B cell (primary cell): ENCODE data around the gene MEGF11. TPM values are rescaled to one million over a fixed set of nuclear protein-coding genes. Genes with fewer than 3 reads are reported as not detected.

Experiments
- ATAC-seq: fragments of 200-7000 bp; cut with Tn5 transposase; one replicate; pipeline ENCODE4 v1.10.0; 2021; ENCODE audit warnings: low read depth, mild to moderate bottlenecking, moderate number of reproducible peaks, moderate library complexity
- CTCF ChIA-PET: fragments of 350-600 bp; sonication (Branson Sonifier 250); formaldehyde crosslinking; loops from one replicate; lab custom pipeline; 2021; ENCODE audit warnings: antibody characterized with exemption, inconsistent platforms; lab: Charles Lee
- POLR2A ChIA-PET: fragments of 350-600 bp; sonication (Branson Sonifier 250); formaldehyde crosslinking; loops from one replicate; lab custom pipeline; 2021; ENCODE audit warnings: antibody characterized with exemption; lab: Charles Lee
- DNase-seq: peaks from one replicate; pipeline ENCODE4 v3.0.0; 2013
- H2AFZ ChIP-seq: 2 replicates; pipeline ENCODE4 v1.6.1; 2012; ENCODE audit warnings: mild to moderate bottlenecking, low read depth, low read length; ENCODE audit not compliant: insufficient read depth, poor library complexity, severe bottlenecking
- H3K27ac ChIP-seq, 2 donors: 1 replicate in 1 of 2; 2 replicates in 1 of 2; pipeline ENCODE4 v1.5.1; 2012 to 2013; ENCODE audit warnings: low read length in 2 of 2, mild to moderate bottlenecking in 2 of 2, moderate library complexity in 1 of 2
- H3K27me3 ChIP-seq, 4 experiments: fragments of 200-600 bp in 1 of 4; sonication (generic) in 1 of 4; replicated peaks in 1 of 4; 1 replicate in 2 of 4; 2 replicates in 2 of 4; pipeline versions ENCODE4 v1.6.1 to v1.7.0; 2013 to 2016; ENCODE audit warnings: low read length in 3 of 4, mild to moderate bottlenecking in 2 of 4, mixed read lengths in 1 of 4, moderate library complexity in 1 of 4; ENCODE audit not compliant: insufficient read depth in 4 of 4, control insufficient read depth in 3 of 4; ENCODE audit errors: control extremely low read depth in 1 of 4
- H3K36me3 ChIP-seq, 2 experiments: replicated peaks in 1 of 2; 1 replicate in 1 of 2; 2 replicates in 1 of 2; pipeline versions ENCODE4 v1.6.1 to v1.7.1; 2013; ENCODE audit warnings: low read length in 1 of 2; ENCODE audit not compliant: insufficient read depth in 2 of 2, control insufficient read depth in 1 of 2; ENCODE audit errors: control extremely low read depth in 1 of 2, extremely low read depth in 1 of 2
- H3K4me1 ChIP-seq, 2 donors: fragments of 200-600 bp in 1 of 2; sonication (generic) in 1 of 2; 1 replicate in 1 of 2; 2 replicates in 1 of 2; pipeline versions ENCODE4 v1.5.1 to v1.6.1; 2013 to 2017; ENCODE audit warnings: low read length in 2 of 2; ENCODE audit not compliant: control insufficient read depth in 2 of 2, insufficient read depth in 2 of 2
- H3K4me2 ChIP-seq: replicated peaks from 2 replicates; pipeline ENCODE3; 2012; ENCODE audit warnings: mild to moderate bottlenecking, low read depth, low read length; ENCODE audit not compliant: poor library complexity, severe bottlenecking
- H3K4me3 ChIP-seq, 5 experiments: fragments of 200-600 bp in 1 of 5; sonication (generic) in 1 of 5; 1 replicate in 3 of 5; 2 replicates in 2 of 5; pipeline versions ENCODE4 v1.5.1 to v1.7.0; 2011 to 2016; ENCODE audit warnings: low read length in 4 of 5, mild to moderate bottlenecking in 4 of 5, low read depth in 2 of 5, control low read depth in 1 of 5, moderate library complexity in 1 of 5; ENCODE audit not compliant: insufficient read depth in 1 of 5; ENCODE audit errors: control extremely low read depth in 1 of 5, extremely low read depth in 1 of 5
- H3K79me2 ChIP-seq: fragments of 200-600 bp; sonication (generic); one replicate; pipeline ENCODE4 v1.6.0; 2016; ENCODE audit warnings: low read length; ENCODE audit not compliant: control insufficient read depth, insufficient read depth
- H3K9ac ChIP-seq: fragments of 200-600 bp; sonication (generic); 2 replicates; pipeline ENCODE4 v1.6.1; 2017; ENCODE audit warnings: mild to moderate bottlenecking, low read length, moderate library complexity
- H3K9me3 ChIP-seq, 3 donors: one replicate each; pipeline versions ENCODE4 v1.6.1 to v1.7.1; 2013; ENCODE audit warnings: low read length in 2 of 3; ENCODE audit not compliant: control insufficient read depth in 2 of 3, insufficient read depth in 1 of 3; ENCODE audit errors: control extremely low read depth in 1 of 3
- H4K20me1 ChIP-seq: 2 replicates; pipeline ENCODE4 v1.6.0; 2012; ENCODE audit warnings: mild to moderate bottlenecking, low read length; ENCODE audit not compliant: insufficient read depth, control insufficient read depth, poor library complexity, severe bottlenecking
- H3K27ac Mint-ChIP-seq: one replicate; pipeline ENCODE4 v1.8.0; 2021; ENCODE audit warnings: mixed read lengths
- H3K27me3 Mint-ChIP-seq: one replicate; pipeline ENCODE4 v1.8.0; 2021; ENCODE audit warnings: mixed read lengths
- H3K4me1 Mint-ChIP-seq: one replicate; pipeline ENCODE4 v1.8.0; 2021; ENCODE audit warnings: mixed read lengths
- H3K4me3 Mint-ChIP-seq: one replicate; pipeline ENCODE4 v1.8.0; 2021; ENCODE audit warnings: mixed read lengths
- H3K9me3 Mint-ChIP-seq: one replicate; pipeline ENCODE4 v1.8.0; 2022; ENCODE audit warnings: mixed read lengths; ENCODE audit not compliant: insufficient read depth
- CTCF ChIP-seq: fragments of 200-600 bp; IDR thresholded peaks from one replicate; pipeline ENCODE4 v1.8.0; 2022; ENCODE audit warnings: antibody characterized with exemption, mild to moderate bottlenecking
- EZH2 ChIP-seq: IDR thresholded peaks from 2 replicates; pipeline ENCODE4 v1.6.1; 2012; ENCODE audit warnings: borderline replicate concordance, low read depth, mild to moderate bottlenecking, moderate library complexity, low read length; ENCODE audit not compliant: insufficient read depth, poor library complexity, severe bottlenecking
- WGBS: methylation state at CpG from one replicate; pipeline ENCODE4 v1.1.5; 2013; ENCODE audit warnings: missing lambda C conversion rate; ENCODE audit not compliant: insufficient coverage; 5-methylcytosine and 5-hydroxymethylcytosine counted together
- intact Hi-C: fragments of 100-400 bp; cut with micrococcal nuclease; formaldehyde crosslinking; loops from one replicate; pipeline ENCODE4 v1.10.0; 2022
- polyA plus RNA-seq: library from polyadenylated mRNA; depleted of rRNA; stranded (reverse); fragments of >200 nt; gene quantifications from 2 replicates; pipeline ENCODE4 v1.2.3, GENCODE V29; 2012
- total RNA-seq, 2 donors: library from RNA; stranded (reverse); fragments of 120-200 nt in 1 of 2; gene quantifications; 1 replicate in 1 of 2; 2 replicates in 1 of 2; pipeline versions ENCODE4 v1.2.3 to v1.2.4, GENCODE V29; 2013 to 2022

The MEGF11 gene
- total and polyA plus RNA-seq, 2 donors (not counting 1 experiment from before 2014, with no cell fraction given) = 0.04 to 0.34 TPM

- Mint-ChIP-seq H3K27ac (no peak overlapping the region), H3K27me3 (peaks cover 23% of the 10 kb centered on the region), H3K4me3 (no peak overlapping the region), H3K9me3 (no peaks in the 10 kb centered on the region), H3K4me1 (peaks cover 13% of the 10 kb centered on the region)
- Histone ChIP-seq H3K4me3 (no peak overlapping the region), H3K27me3 (peaks cover 0 to 6% (median 0%) of the 10 kb centered on the region in 4 experiments), H3K4me1 (peaks cover 0 to 12% of the 10 kb centered on the region in 2 donors), H4K20me1 (no peaks in the 10 kb centered on the region), H3K4me2 (no peak overlapping the region), H2AFZ (no peak overlapping the region), H3K9me3 (no peaks in the 10 kb centered on the region), H3K36me3 (no peaks in the 10 kb centered on the region), H3K27ac (no peak overlapping the region), H3K9ac (no peak overlapping the region), H3K79me2 (no peaks in the 10 kb centered on the region)
- ATAC-seq (no peak), DNase-seq (no peak)
- no peak for TF ChIP-seq CTCF
- TF ChIP-seq EZH2 = no peak
- intact Hi-C loops = no loop called here
- ChIA-PET POLR2A (no interaction called here), CTCF (no interaction called here)
- 73% methylated on average over 4 of the region's 7 CpGs for WGBS
These were observed 299.9 kb downstream of the MEGF11 start for GRCh38 chr15:65953622-65954021.

- H3K4me3 ChIP-seq = no peak overlapping the region
- H3K4me2 ChIP-seq = no peak overlapping the region
- no peak overlapping the region for H3K9ac ChIP-seq
- no peaks in the 10 kb centered on the region for H4K20me1 ChIP-seq
- ChIA-PET POLR2A (no interaction called here), CTCF (no interaction called here)
- no peaks in the 10 kb centered on the region for H3K9me3 Mint-ChIP-seq
- H3K4me3 Mint-ChIP-seq = no peak overlapping the region
- ATAC-seq = no peak
- WGBS = 65% methylated on average over 5 of the region's 7 CpGs
- no peak overlapping the region for H3K27ac ChIP-seq
- no peaks in the 10 kb centered on the region for H3K9me3 ChIP-seq
- no peak for DNase-seq
- peaks cover 13% of the 10 kb centered on the region for H3K4me1 Mint-ChIP-seq
- peaks cover 0 to 12% of the 10 kb centered on the region in 2 donors for H3K4me1 ChIP-seq
- no peaks in the 10 kb centered on the region for H3K36me3 ChIP-seq
- intact Hi-C loops = no loop called here
- H3K27me3 Mint-ChIP-seq = peaks cover 24% of the 10 kb centered on the region
- peaks cover 0 to 6% (median 0%) of the 10 kb centered on the region in 4 experiments for H3K27me3 ChIP-seq
- TF ChIP-seq CTCF (no peak), EZH2 (no peak)
- H2AFZ ChIP-seq = no peak overlapping the region
- H3K79me2 ChIP-seq = no peaks in the 10 kb centered on the region
- H3K27ac Mint-ChIP-seq = no peak overlapping the region
These were observed 301.0 kb downstream of the MEGF11 start for GRCh38 chr15:65952391-65953053.
